Right renal cortex interstitium (tissue), 3 donors: ENCODE measurements around the gene TTC7B. TPM values are rescaled to one million over a fixed set of nuclear protein-coding genes. Genes with fewer than 3 reads are reported as not detected.
A peak's percentile ranks its signal among the peaks of the same experiment; 100 is the strongest.
"Not testable (repeated sequence)": the region's sequence is repeated elsewhere in the genome, so short reads cannot be mapped to it uniquely, and the experiment has no call there.

Experiments
- DNase-seq, 3 donors: peaks; one replicate each; pipeline ENCODE4 v3.0.0-alpha.2; 2013; ENCODE audit warnings: low read depth in 3 of 3, low spot score in 2 of 3
- polyA plus RNA-seq, 3 donors: library from polyadenylated mRNA; unstranded; fragments of 120-200 nt; gene quantifications; one replicate each; pipeline ENCODE4 v1.2.1, GENCODE V29; 2013; ENCODE audit not compliant: insufficient read length in 3 of 3

The TTC7B gene
- polyA plus RNA-seq = 10 to 100 TPM; 45.1 to 51.3 (median 45.2) TPM

- DNase-seq = no peak
Observed at GRCh38 chr14:90815822-90816662, at the start of gene TTC7B. TTC7B (minus strand) TSS chr14:90816430; CDS start chr14:90816295, 135 bp downstream.

GRCh38 chr14:90864741-90865140 lies 48.5 kb upstream of the TTC7B start:
- DNase-seq = no peak

GRCh38 chr14:90858511-90858910 lies 42.3 kb upstream of the TTC7B start:
- DNase-seq = no peak

GRCh38 chr14:90857866-90858265 lies 41.6 kb upstream of the TTC7B start:
- DNase-seq = no peak

- DNase-seq = not testable (repeated sequence)
Observed at GRCh38 chr14:90856115-90856514, 39.9 kb upstream of the TTC7B start.

- no peak for DNase-seq
Observed at GRCh38 chr14:90853116-90853515, 36.9 kb upstream of the TTC7B start.

- no peak for DNase-seq
Observed at GRCh38 chr14:90851327-90852036, 35.3 kb upstream of the TTC7B start.

GRCh38 chr14:90850487-90850886 lies 34.3 kb upstream of the TTC7B start:
- DNase-seq = peak in 1 of 3 donors; percentile 38

- DNase-seq = no peak
Observed at GRCh38 chr14:90849787-90850444, 33.7 kb upstream of the TTC7B start.

- DNase-seq = no peak
Observed at GRCh38 chr14:90848944-90849731, 32.9 kb upstream of the TTC7B start.

GRCh38 chr14:90846511-90846910 lies 30.3 kb upstream of the TTC7B start:
- DNase-seq = no peak

GRCh38 chr14:90844321-90844720 lies 28.1 kb upstream of the TTC7B start:
- DNase-seq = no peak

- no peak for DNase-seq
Observed at GRCh38 chr14:90842726-90843125, 26.5 kb upstream of the TTC7B start.

GRCh38 chr14:90840667-90841066 lies 24.4 kb upstream of the TTC7B start:
- not testable (repeated sequence) for DNase-seq

GRCh38 chr14:90839889-90840266 lies 23.6 kb upstream of the TTC7B start:
- no peak for DNase-seq

GRCh38 chr14:90839024-90839888 lies 23.0 kb upstream of the TTC7B start:
- no peak for DNase-seq

GRCh38 chr14:90838531-90838930 lies 22.3 kb upstream of the TTC7B start:
- DNase-seq = not testable (repeated sequence)

GRCh38 chr14:90837355-90837754 lies 21.1 kb upstream of the TTC7B start:
- DNase-seq = no peak

- DNase-seq = no peak
Observed at GRCh38 chr14:90836692-90837063, 20.4 kb upstream of the TTC7B start.

- no peak for DNase-seq
Observed at GRCh38 chr14:90831821-90832220, 15.6 kb upstream of the TTC7B start.
